Stomach (tissue), 4 donors: Measurements from ENCODE around the gene BCLAF1.

Experiments
- CTCF ChIP-seq, 7 experiments: fragments of 450-650 bp in 4 of 7; fragments of 200-600 bp in 3 of 7; sonication (generic) in 3 of 7; IDR thresholded peaks; one replicate each; pipeline ENCODE4 v1.5.1; 2016 to 2019; ENCODE audit warnings: antibody characterized with exemption in 7 of 7, control low read depth in 2 of 7, mild to moderate bottlenecking in 1 of 7
- EP300 ChIP-seq: sonication (generic); formaldehyde crosslinking; IDR thresholded peaks from one replicate; pipeline ENCODE4 v1.6.1; 2017; ENCODE audit warnings: antibody characterized with exemption
- POLR2AphosphoS5 ChIP-seq, 3 donors: sonication (generic); formaldehyde crosslinking; IDR thresholded peaks; one replicate each; pipeline ENCODE4 v1.6.1; 2016; ENCODE audit warnings: antibody characterized with exemption in 3 of 3

GRCh38 chr6:136252441-136252840 lies 37.2 kb downstream of the BCLAF1 start:
- TF ChIP-seq POLR2AphosphoS5 (IDR thresholded peaks at IDR 0.05): no peak
- TF ChIP-seq CTCF (IDR thresholded peaks at IDR 0.05): no peak
- TF ChIP-seq EP300: no peak
